Spleen (tissue), 7 donors: ENCODE measurements around the gene BTD.

Experiments used
- CTCF ChIP-seq, 11 experiments: fragments of 200-600 bp in 7 of 11; fragments of 450-650 bp in 4 of 11; sonication (generic) in 4 of 11; IDR thresholded peaks in 8 of 11; conservative IDR thresholded peaks in 3 of 11; 1 replicate in 7 of 11; 2 replicates in 4 of 11; pipeline versions ENCODE4 v1.4.0 to v1.8.0; 2016 to 2021; ENCODE audit warnings: antibody characterized with exemption in 11 of 11, inconsistent platforms in 4 of 11, mild to moderate bottlenecking in 1 of 11
- POLR2A ChIP-seq, 3 donors: fragments of 450-650 bp; IDR thresholded peaks; one replicate each; pipeline ENCODE4 v1.5.1; 2017; ENCODE audit warnings: antibody characterized with exemption in 3 of 3, mild to moderate bottlenecking in 1 of 3
- POLR2AphosphoS5 ChIP-seq, 3 donors: sonication (generic); formaldehyde crosslinking; IDR thresholded peaks; one replicate each; pipeline ENCODE4 v1.5.1; 2017; ENCODE audit warnings: antibody characterized with exemption in 3 of 3
- donor health status: DM: no; HTN: no; CAD: no; lungs with moderate emphysema.
- donor health status: DM: no; HTN: no; CAD: no.
- donor health status: DM: no; HTN: no; CAD: no.

GRCh38 chr3:15651396-15651795 lies 49.9 kb downstream of the BTD start:
- TF ChIP-seq POLR2AphosphoS5 (IDR thresholded peaks at IDR 0.05) (no peak), CTCF (IDR thresholded peaks at IDR 0.05 in 8 of 11, conservative IDR thresholded peaks at IDR 0.05 in 3 of 11) (no peak), POLR2A (IDR thresholded peaks at IDR 0.05) (no peak)
